Measurements from ENCODE around the gene ANKRD40. TPM values are rescaled to one million over a fixed set of nuclear protein-coding genes. Genes with fewer than 3 reads are reported as not detected.
A peak's percentile ranks its signal among the peaks of the same experiment; 100 is the strongest.

Gene ANKRD40
- total and polyA plus RNA-seq, 7 donors = 12.3 to 76.3 (median 51.2) TPM

- no peak overlapping the region for H3K4me3 ChIP-seq
- H3K27me3 ChIP-seq = no peaks in the 10 kb centered on the region
- no peaks in the 10 kb centered on the region for H3K9me3 ChIP-seq
- peaks cover 0 to 25% (median 23%) of the 10 kb centered on the region in 4 donors for H3K4me1 ChIP-seq
- DNase-seq = no peak
- H3K27ac ChIP-seq = no peak overlapping the region
- WGBS, 2 donors = 87 to 89% methylated on average over 12 of the region's 12 CpGs
- TF ChIP-seq CTCF (IDR thresholded peaks at IDR 0.05) (no peak), EP300 (IDR thresholded peaks at IDR 0.05) (no peak), POLR2A (IDR thresholded peaks at IDR 0.05) (no peak), POLR2AphosphoS5 (IDR thresholded peaks at IDR 0.05) (no peak)
- no peaks in the 10 kb centered on the region for H3K36me3 ChIP-seq
- intact Hi-C loops (cut with DNase I) = no loop called here
These were observed 42.8 kb downstream of the ANKRD40 start for GRCh38 chr17:50664788-50665458.

- DNase-seq = no peak
- H3K27me3 ChIP-seq = no peaks in the 10 kb centered on the region
- H3K4me1 ChIP-seq = peaks cover 0 to 33% (median 25%) of the 10 kb centered on the region in 4 donors
- H3K4me3 ChIP-seq = no peak overlapping the region
- no peak overlapping the region for H3K27ac ChIP-seq
- TF ChIP-seq POLR2A (IDR thresholded peaks at IDR 0.05) (no peak), CTCF (IDR thresholded peaks at IDR 0.05) (no peak), EP300 (IDR thresholded peaks at IDR 0.05) (no peak), POLR2AphosphoS5 (IDR thresholded peaks at IDR 0.05) (no peak)
- WGBS, 2 donors = 86 to 89% methylated on average over 10 of the region's 10 CpGs
- intact Hi-C loops (cut with DNase I) = no loop called here
- no peaks in the 10 kb centered on the region for H3K36me3 ChIP-seq
- H3K9me3 ChIP-seq = no peaks in the 10 kb centered on the region
These were observed 43.8 kb downstream of the ANKRD40 start for GRCh38 chr17:50663812-50664374.

- Histone ChIP-seq H3K27me3 (no peaks in the 10 kb centered on the region), H3K4me1 (peaks cover 0 to 33% (median 25%) of the 10 kb centered on the region in 4 donors), H3K27ac (peak overlapping the region in 2 of 4 donors; percentile 44 to 50), H3K36me3 (no peaks in the 10 kb centered on the region), H3K4me3 (no peak overlapping the region), H3K9me3 (no peaks in the 10 kb centered on the region)
- no peak for DNase-seq
- WGBS, 2 donors = 92 to 93% methylated on average over 9 of the region's 9 CpGs
- TF ChIP-seq EP300 (IDR thresholded peaks at IDR 0.05) (no peak), POLR2A (IDR thresholded peaks at IDR 0.05) (no peak), POLR2AphosphoS5 (IDR thresholded peaks at IDR 0.05) (no peak), CTCF (IDR thresholded peaks at IDR 0.05) (no peak)
- intact Hi-C loops (cut with DNase I) = no loop called here
These were observed 45.0 kb downstream of the ANKRD40 start for GRCh38 chr17:50662632-50663225.

- Histone ChIP-seq H3K27me3 (no peaks in the 10 kb centered on the region), H3K27ac (peak overlapping the region; percentile 32 to 50 (median 46)), H3K9me3 (no peaks in the 10 kb centered on the region), H3K4me1 (peaks cover 0 to 33% (median 25%) of the 10 kb centered on the region in 4 donors), H3K36me3 (no peaks in the 10 kb centered on the region), H3K4me3 (no peak overlapping the region)
- intact Hi-C loops (cut with DNase I) = no loop called here
- DNase-seq = peak; percentile 81
- 13 to 41% methylated on average over 9 of the region's 9 CpGs for WGBS, 2 donors
- TF ChIP-seq EP300 (IDR thresholded peaks at IDR 0.05) = peak in 1 of 4 donors; percentile 49
- no peak for TF ChIP-seq CTCF (IDR thresholded peaks at IDR 0.05)
- peak in 3 of 4 donors; percentile 57 to 66 (median 62) for TF ChIP-seq POLR2AphosphoS5 (IDR thresholded peaks at IDR 0.05)
These were observed 45.8 kb downstream of the ANKRD40 start for GRCh38 chr17:50661795-50662391.

Measured in sigmoid colon (tissue), 7 donors.